ENCODE results near the gene DNAJC3. TPM values are rescaled to one million over a fixed set of nuclear protein-coding genes. Genes with fewer than 3 reads are reported as not detected.

The DNAJC3 gene
- 79.6 and 85.9 TPM in 2 replicates for total RNA-seq

GRCh38 chr13:95676762-95677563, at the start of gene DNAJC3:
Gene DNAJC3, plus strand, starts transcription at chr13:95677139. Its CDS starts 117 bp downstream, at chr13:95677256.

GRCh38 chr13:95644601-95645052, 32.3 kb upstream of the DNAJC3 start, which contains the start of gene DZIP1:
Gene DZIP1, minus strand, starts transcription at chr13:95644706. Its CDS starts 2,677 bp downstream, at chr13:95642029.

Other genes with a start within 250 kb of the DNAJC3 start
- 2.9 and 4.4 TPM in 2 replicates for gene CLDN10, start 124.4 kb upstream of the DNAJC3 start, total RNA-seq
- 17.5 and 18.1 TPM in 2 replicates for gene DZIP1, start 32.4 kb upstream of the DNAJC3 start, total RNA-seq